Neural progenitor cell (in vitro differentiated cells): ENCODE results near the gene FAM110A.

Source experiments
- CTCF ChIP-seq: fragments of 200-600 bp; sonication (generic); IDR thresholded peaks from 2 replicates; pipeline ENCODE4 v1.5.1; 2017; ENCODE audit warnings: antibody characterized with exemption, mild to moderate bottlenecking
- EZH2 ChIP-seq: fragments of 200-600 bp; sonication (generic); IDR thresholded peaks from 2 replicates; pipeline ENCODE4 v1.6.1; 2017; ENCODE audit warnings: antibody characterized with exemption, mild to moderate bottlenecking, moderate library complexity

GRCh38 chr20:869606-870005 is 36.1 kb downstream of the FAM110A start:
- TF ChIP-seq CTCF (no peak), EZH2 (no peak)
